HG02885 (cell line): ENCODE results near the gene MCEMP1.
"Not testable (repeated sequence)": the region's sequence is repeated elsewhere in the genome, so short reads cannot be mapped to it uniquely, and the experiment has no call there.

Source experiments
- ATAC-seq: cut with Tn5 transposase; IDR thresholded peaks from one replicate; pipeline ENCODE4 v1.9.1; 2021; ENCODE audit warnings: mild to moderate bottlenecking; ENCODE audit not compliant: unreplicated experiment, poor library complexity

MCEMP1 gene

DNA sequence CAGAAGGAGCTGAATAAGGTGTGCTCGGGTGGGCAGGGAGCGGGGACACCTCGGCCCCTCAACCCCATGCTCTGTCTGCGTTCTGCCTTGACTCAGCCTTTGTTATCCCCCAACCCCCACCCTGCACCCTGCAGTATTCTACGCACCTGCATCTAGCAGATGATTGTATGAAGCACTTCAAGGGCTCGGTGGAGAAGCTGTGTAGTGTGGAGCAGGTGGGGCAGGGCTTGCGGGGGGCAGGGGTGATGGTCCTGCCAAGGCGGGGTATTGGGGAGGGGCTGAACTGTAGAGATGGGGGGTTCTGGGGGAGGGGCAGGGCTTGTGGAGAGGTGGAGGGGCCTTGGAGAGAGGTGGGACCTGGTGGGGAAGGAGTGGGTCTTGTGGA, 33.9 kb upstream of the MCEMP1 start:
- no peak for ATAC-seq

DNA sequence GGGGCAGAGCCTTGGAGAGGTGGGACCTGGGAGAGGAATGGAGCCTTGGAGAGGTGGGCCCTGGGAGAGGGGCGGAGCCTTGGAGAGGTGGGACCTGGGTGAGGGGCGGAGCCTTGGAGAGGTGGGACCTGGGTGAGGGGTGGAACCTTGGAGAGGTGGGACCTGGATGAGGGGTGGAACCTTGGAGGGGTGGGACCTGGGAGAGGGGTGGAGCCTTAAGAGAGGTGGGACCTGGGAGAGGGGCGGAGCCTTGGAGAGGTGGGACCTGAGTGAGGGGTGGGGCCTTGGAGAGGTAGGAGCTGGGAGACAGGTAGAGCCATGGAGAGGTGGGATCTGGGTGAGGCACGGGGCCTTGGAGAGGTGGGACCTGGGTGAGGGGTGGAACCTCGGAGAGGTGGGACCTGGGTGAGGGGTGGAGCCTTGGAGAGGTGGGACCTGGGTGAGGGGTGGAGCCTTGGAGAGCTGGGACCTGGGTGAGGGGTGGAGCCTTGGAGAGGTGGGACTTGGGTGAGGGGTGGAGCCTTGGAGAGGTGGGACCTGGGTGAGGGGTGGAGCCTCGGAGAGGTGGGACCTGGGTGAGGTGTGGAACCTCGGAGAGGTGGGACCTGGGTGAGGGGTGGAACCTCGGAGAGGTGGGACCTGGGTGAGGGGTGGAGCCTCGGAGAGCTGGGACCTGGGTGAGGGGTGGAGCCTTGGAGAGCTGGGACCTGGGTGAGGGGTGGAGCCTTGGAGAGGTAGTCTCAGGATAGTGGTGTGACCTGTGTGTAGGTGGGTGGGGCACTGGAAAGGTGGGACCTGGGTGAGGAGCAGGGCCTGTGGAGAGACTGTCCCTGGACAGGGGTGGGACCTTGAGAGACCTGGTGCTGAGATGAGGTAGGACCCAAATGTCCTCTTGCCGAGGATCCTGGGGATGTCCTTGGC, 33.0 kb upstream of the MCEMP1 start:
- not testable (repeated sequence) for ATAC-seq

DNA sequence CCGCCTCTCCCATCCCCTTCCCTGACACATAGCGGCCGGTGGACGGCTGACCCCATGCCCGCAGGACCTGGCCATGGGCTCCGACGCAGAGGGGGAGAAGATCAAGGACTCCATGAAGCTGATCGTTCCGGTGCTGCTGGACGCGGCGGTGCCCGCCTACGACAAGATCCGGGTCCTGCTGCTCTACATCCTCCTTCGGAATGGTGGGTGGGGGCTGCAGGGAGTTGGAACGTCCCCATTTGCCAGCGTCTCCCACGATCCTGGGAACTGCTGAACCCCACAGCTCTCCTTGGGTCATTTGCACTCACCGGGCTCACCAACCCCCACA, 32.4 kb upstream of the MCEMP1 start:
- ATAC-seq: no peak

DNA sequence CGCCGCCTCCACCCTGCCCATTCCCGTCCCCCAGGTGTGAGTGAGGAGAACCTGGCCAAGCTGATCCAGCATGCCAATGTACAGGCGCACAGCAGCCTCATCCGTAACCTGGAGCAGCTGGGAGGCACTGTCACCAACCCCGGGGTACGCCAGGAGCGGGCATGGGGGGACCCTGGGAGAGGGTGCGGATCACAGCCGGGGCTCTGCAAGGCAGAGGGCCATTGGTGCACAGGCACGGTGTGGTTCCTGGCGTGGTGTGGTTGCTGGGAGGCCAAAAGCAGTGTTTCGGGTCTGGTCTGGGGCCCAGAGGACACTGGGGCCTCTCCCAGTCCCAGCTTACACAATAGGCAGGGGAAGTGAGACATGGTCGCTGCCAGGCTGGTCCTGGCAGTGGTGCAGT, 31.7 kb upstream of the MCEMP1 start:
- ATAC-seq: no peak

DNA sequence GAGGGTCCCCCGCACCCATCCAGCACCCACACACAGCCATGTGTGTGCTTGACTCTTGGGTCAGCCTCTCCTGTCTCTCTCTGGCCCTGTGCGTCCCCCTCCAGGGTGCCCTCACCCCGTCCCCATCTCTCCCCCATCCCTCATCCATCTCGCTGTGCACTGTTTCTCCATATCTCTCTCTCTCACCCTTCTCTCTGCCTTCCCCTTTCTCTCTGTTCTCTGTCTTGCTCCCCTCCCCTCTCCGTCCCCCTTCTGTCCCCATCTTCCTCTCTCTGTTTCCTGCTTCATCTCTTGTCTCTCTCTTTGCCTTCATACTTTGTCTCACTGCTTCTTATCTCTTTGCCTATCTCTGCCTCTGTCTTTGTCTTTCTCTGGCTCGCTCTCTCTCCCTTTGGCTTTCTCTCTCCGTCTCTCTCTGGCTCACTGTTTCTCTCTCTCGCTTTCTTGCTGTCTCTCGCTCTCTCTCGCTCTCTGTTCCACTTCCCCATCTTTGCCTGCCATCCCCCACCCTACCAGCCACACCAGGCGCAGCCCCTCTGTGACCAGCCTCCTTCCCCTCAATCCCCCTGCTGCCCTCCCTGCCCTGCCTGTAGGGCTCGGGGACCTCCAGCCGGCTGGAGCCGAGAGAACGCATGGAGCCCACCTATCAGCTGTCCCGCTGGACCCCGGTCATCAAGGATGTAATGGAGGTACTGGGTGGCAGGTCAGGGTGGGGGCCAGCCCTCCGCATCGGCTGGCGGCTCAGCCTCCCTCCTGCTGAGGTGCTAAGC, 31.0 kb upstream of the MCEMP1 start:
- ATAC-seq: no peak

DNA sequence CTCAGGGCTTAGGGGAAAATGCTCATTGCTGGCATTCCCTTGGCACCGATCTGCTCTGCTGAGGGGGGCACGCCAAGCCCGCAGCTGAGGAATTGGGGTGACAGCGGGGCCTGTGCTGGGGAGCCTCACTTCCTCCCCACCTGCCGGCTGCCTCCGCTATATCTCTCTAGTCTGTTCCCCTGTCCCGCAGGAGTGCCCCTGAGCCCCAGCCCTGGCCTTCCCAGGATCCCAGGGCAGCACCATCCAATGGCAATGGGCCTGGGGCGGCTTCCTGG, 30.5 kb upstream of the MCEMP1 start:
- no peak for ATAC-seq

DNA sequence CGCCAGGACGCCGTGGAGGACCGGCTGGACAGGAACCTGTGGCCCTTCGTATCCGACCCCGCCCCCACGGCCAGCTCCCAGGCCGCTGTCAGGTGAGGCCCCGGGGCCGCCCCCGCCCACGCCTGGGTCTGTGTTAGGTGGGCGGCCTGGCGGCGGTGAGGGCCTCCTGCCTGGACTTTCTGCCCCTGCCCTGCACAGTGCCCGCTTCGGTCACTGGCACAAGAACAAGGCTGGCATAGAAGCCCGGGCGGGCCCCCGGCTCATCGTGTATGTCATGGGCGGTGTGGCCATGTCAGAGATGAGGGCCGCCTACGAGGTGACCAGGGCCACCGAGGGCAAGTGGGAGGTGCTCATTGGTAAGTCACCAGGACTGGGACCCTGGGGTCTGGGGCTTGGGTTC, 29.7 kb upstream of the MCEMP1 start:
- no peak for ATAC-seq

DNA sequence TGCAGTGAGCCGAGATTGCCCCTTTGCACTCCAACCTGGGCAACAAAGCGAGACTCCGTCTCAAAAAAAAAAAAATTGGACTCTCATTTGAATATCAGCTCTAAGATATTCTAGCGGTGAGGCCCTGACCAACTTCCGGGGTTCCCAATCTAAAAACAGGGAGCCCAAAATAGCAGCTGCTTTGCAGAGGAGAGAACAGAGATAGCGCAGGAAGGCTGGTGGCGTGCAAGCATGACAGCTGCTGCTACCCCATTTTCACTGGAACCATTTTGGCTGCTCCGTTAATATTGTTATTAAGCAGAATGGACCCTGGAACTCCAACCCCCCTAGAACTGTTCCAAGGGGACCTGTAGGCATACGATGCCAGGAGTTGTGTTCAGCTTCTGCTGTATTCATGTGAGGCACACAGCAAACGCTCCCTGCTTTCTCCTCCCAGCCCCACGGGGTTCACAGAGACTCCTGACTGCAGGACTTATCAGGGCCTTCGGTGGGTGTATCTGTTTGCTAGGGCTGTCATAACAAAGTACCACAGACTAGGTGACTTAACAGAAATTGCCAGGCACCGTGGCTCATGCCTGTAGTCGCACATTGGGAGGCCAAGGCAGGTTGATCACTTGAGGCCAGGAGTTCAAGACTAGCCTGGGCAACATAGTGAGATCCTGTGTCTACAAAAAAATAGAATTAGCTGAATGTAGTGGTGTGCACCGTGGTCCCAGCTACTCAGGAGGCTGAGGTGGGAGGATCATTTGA, 28.4 kb upstream of the MCEMP1 start:
- no peak for ATAC-seq

DNA sequence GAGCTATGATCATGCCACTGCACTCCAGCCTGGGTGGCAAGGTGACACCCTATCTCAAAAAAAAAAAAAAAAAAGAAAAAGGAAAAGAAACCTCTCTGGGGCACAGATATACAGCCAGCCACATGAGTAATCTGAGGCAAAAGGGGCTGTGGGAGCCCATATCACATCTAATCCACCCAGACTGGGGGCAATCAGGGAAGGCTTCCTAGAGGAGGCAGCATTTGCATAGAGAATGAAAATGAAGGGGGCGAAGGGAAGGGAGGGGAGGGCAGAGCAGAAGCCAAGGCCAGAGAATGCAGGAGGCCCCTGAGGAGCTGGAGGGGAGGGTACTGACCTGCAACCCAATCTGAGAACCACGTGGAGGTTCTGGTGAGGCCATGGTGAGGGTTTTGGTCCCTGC, 26.7 kb upstream of the MCEMP1 start:
- no peak for ATAC-seq

DNA sequence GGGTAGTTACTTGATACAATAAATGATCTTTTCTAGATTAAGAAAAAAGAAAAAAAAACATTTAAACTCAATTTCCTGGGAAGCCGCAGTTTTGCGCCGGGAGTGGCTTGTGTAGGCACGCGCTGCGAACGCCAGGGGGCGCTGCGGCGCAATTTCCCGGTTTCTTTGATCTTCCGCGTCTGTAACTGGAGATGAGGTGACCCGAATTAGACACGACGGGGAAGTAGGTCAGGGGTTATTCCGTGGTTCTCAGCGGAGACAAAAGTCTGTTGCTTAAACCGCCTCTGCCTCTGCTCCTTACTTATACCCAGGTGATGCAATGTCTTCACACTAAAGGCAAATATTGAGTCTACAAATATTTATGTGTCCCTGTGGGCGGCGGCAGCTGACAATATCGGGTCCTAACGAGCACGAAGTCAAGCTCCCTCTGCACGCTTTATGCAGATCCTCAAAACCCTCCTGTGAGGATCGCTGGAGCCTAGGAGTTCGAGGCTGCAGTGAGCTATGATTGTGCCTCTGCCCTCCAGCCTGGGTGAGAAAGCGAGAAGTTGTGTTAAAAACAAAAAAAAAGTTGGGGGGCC, 24.7 kb upstream of the MCEMP1 start:
- ATAC-seq: no peak

DNA sequence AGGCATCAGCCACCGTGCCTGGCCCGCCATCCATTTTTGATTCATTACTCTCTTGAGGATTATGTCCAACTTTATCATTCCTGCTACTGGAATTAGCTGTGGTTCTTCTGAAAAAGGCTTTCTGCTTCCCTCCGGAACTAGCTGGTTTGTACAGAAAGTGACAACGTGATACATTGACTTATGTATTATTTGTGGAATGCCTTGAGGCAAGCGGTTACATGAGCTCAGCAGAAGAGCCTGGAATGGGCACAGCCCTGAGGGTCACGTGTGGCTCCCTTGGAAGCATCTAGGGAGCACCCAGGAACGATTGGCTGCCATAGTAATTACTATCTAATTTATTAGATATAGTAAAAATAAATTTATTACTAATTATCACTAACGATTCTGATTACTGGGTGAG, 22.5 kb upstream of the MCEMP1 start:
- no peak for ATAC-seq

DNA sequence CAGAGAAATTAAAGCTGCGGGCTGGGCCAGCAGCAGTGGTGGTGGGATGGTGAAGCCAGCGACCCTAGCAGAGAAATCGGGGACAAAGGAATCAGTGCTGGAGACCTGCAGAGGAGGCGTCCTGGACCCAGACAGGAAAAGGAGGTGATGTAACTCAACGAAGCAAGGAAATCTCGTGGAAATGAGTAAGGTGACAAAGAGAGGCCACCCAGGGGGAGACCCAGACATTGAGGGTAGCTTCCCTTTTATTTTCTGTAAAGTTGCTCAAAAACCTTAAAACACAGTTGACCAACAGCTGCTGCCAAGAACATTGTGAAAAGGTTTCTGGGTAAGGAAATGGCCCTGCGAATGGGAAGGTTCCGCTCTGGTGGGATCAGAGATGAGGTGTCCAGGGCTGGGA, 21.3 kb upstream of the MCEMP1 start:
- no peak for ATAC-seq

DNA sequence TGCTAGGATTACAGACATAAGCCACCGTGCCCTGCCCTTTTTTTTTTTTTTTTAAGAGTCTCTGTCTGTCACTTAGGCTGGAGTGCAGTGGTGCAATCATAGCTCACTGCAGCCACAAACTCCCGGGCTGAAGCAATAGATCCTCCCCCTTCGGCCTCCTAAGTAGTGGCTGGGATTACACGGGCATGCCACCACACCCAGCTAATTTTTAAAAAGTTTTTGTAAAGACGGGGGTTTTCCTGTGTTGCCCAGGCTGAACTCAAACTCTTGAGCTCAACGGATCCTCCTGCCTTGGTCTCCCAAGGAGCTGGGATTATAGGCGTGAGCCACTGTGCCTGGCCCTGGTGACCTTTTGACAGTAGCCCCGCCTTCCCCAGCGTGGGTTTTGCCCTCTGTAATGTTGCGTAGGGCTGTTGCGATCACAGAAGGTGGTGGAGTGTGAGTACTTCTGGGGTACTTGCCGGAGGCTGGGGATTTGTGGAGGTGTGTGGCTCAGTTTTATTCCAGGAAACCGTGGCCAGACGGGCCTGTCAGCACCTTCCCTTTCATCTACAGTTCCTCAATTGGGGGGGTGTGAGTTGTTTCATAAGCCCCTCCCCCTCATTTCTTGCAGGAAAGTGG, 19.6 kb upstream of the MCEMP1 start:
- ATAC-seq: no peak

DNA sequence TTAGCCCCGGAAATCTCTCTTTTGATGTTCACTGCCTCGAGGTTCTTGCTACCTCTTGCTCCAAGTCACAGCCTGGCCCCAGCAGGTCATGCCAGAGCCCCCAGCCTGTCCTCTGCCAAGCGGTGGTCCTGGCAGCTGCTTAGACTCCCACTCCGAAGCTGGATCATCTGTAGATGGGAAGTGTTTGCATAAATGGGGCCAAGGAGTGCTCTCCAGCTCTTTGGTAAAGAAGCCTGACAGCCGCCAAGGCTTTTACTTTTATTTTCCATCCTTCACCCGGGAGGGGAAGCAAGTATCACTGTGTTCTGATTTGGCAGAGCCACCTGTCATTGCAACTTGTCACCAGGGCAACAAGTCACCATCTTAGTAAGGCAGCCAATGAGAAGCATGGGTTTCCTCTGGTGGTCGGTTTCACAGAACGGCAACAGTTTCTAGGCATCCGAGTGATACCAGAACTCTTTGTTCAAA, 18.6 kb upstream of the MCEMP1 start:
- no peak for ATAC-seq

DNA sequence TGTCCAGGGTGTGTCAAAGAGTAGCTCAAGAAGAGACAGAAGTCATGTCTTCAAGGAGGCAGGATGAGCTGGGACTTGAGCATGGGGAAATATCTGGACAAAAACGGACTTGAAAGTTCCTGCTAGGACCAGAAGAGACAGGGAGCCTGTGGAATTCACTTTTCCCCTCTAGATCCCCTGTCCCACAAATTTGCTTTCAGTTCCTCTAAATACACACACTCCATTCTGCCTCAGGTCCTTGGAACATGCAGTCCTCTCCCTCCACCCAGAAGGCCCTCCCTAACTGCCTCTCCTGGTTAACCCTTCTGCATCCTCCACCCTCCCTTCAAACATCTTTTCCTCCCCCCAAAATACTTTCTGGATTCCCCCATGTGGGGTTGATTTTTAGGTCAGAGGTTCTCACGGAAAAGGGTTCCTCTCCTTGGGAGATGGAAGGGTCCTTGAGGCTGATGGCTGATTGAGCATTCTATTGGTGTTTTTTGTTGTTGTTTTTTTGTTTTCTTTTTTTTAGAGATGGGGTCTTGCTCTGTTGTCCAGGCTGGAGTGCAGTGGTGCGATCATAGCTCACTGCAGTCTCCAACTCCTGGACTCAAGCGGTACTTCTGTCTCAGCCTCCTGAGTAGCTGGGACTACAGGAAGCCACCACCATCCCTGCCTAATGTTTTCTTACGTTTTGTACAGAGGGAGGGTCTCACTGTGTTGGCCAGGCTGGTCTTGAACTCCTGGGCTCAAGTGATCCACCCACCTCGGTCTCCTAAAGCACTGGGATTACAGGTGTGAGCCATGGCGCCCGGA, 14.9 kb upstream of the MCEMP1 start:
- ATAC-seq: no peak

DNA sequence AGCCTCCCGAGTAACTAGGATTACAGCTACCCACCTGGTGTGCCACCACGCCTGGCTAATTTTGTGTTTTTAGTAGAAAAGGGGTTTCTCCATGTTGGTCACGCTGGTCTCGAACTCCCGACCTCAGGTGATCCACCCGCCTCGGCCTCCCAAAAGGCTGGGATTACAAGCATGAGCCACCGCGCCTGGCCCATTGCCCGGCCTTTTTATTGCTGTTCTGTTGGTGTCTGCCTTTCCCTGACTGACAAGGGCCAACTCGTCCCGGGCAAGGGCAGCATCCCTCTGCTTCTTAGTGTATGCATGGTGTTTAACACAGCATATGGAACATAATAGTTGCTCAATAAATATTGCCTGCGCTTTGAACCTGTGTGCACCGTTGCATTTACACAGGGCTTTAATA, 14.2 kb upstream of the MCEMP1 start:
- ATAC-seq: no peak

DNA sequence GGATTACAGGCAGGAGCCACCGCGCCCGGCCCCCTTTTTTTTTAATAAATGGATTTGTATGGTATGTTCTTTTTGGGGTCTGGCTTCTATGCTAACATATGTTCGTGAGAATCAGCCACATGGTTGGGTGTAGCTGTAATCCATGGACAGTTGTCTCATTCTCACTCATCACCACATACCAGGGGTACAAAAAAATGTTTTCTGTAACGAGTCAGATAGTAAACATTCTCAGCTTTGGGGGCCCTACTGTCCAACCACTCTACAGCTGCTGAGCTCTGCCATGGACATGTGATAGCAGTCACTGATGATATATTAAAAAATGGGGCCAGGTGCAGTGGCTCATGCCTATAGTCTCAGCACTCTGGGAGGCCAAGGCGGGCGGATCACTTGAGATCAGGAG, 13.2 kb upstream of the MCEMP1 start:
- no peak for ATAC-seq

DNA sequence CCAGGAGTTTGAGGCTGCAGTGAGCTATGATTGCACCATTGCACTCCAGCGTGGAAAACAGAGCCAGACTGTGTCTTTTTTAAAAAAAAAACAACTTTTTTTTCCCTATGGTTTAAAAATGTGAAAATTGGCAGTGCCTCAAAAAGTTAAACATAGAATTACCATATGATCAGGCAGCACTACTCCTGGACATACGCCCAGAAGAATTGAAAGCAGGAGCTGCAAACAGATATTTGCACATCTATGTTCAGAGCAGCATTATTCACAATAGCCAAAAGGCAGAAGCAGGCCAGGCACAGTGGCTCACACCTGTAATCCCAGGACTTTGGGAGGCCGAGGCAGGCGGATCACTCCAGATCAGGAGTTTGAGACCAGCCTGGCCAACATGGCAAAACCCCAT, 11.8 kb upstream of the MCEMP1 start:
- ATAC-seq: no peak

DNA sequence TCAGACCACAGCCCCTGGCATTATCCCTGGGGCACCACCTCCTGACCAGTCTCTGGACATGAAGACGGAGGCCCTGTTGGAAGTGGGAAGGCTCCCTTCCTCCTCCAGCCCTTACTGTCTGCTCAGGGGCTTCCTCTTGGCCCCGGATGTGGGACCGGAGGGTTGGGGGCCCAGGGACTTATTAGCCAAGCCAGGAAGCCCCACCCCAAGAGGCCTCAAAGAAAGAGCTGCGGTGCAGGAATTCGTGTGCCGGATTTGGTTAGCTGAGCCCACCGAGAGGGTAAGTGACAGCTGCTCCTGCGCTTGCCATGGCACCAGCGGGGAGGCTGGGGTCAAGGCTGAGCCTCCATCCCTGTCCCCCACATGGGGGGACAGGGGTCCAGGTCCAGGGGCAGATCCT, 8.0 kb upstream of the MCEMP1 start, which contains the start of gene RETN:
TSS of gene RETN (plus strand) at position 208 of the 400 bp plus-strand sequence. CDS start 278 bp downstream, outside the sequence.
- ATAC-seq: no peak

DNA sequence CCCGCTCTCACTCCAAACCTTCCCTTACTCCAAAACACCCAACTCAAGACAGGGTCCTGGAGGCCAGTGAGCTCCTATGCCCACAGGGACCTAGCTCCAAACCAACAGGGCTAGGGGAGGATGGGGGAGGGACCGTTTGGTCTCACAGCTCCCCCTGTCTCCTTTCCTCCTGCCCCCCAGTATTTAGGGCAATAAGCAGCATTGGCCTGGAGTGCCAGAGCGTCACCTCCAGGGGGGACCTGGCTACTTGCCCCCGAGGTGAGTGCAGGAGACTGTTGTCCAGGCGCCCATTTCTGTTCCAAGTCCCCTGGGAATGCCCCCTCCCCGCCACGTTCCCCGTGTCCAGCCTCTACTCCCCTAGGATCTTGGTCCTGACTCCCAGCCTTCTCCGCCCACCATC, 7.2 kb upstream of the MCEMP1 start:
- no peak for ATAC-seq
